ENCODE data around the gene AFF4.
"Not testable (repeated sequence)": the region's sequence is repeated elsewhere in the genome, so short reads cannot be mapped to it uniquely, and the experiment has no call there.

Gene AFF4

GRCh38 chr5:132949136-132949535 is 14.3 kb downstream of the AFF4 start:
- no peak overlapping the region for H3K27ac ChIP-seq (ENCODE audit: low read depth, low read length)
- H3K9me3 ChIP-seq (ENCODE audit: insufficient read depth, low read depth, low read length) = no peaks in the 10 kb centered on the region
- no peak overlapping the region for H3K4me3 ChIP-seq (ENCODE audit: low read length)
- H3K27me3 ChIP-seq (ENCODE audit: insufficient read depth, low read length) = no peaks in the 10 kb centered on the region
- H3K36me3 ChIP-seq (ENCODE audit: insufficient read depth, low read length) = peaks cover 12% of the 10 kb centered on the region; the same call in 1 of the 2 replicates
- H3K4me1 ChIP-seq (ENCODE audit: insufficient read depth, low read length) = no peaks in the 10 kb centered on the region
- 93% methylated on average over 2 of the region's 2 CpGs for WGBS
- no peak overlapping the region for H3K9ac ChIP-seq (ENCODE audit: low read depth, low read length)

GRCh38 chr5:132947671-132948070 is 15.8 kb downstream of the AFF4 start:
- Histone ChIP-seq H3K4me3 (ENCODE audit: low read length) (no peak overlapping the region), H3K9ac (ENCODE audit: low read depth, low read length) (no peak overlapping the region), H3K27me3 (ENCODE audit: insufficient read depth, low read length) (no peaks in the 10 kb centered on the region), H3K9me3 (ENCODE audit: insufficient read depth, low read depth, low read length) (no peaks in the 10 kb centered on the region), H3K27ac (ENCODE audit: low read depth, low read length) (no peak overlapping the region), H3K36me3 (ENCODE audit: insufficient read depth, low read length) (peaks cover 16% of the 10 kb centered on the region; the same call in 1 of the 2 replicates), H3K4me1 (ENCODE audit: insufficient read depth, low read length) (no peaks in the 10 kb centered on the region)
- 90% methylated on average over 1 of the region's 2 CpGs for WGBS

- H3K9ac ChIP-seq (ENCODE audit: low read depth, low read length); H3K36me3 ChIP-seq (ENCODE audit: insufficient read depth, low read length); H3K9me3 ChIP-seq (ENCODE audit: insufficient read depth, low read depth, low read length); H3K4me1 ChIP-seq (ENCODE audit: insufficient read depth, low read length); H3K27me3 ChIP-seq (ENCODE audit: insufficient read depth, low read length); H3K27ac ChIP-seq (ENCODE audit: low read depth, low read length); H3K4me3 ChIP-seq (ENCODE audit: low read length): not testable (repeated sequence)
- WGBS = 94% methylated on average over 3 of the region's 4 CpGs
Observed at GRCh38 chr5:132945315-132945714, 18.1 kb downstream of the AFF4 start.

GRCh38 chr5:132943362-132944022 is 19.9 kb downstream of the AFF4 start:
- H3K9me3 ChIP-seq (ENCODE audit: insufficient read depth, low read depth, low read length) = no peaks in the 10 kb centered on the region
- 90% methylated on average over 3 of the region's 3 CpGs for WGBS
- no peak overlapping the region for H3K4me3 ChIP-seq (ENCODE audit: low read length)
- no peaks in the 10 kb centered on the region for H3K27me3 ChIP-seq (ENCODE audit: insufficient read depth, low read length)
- no peak overlapping the region for H3K9ac ChIP-seq (ENCODE audit: low read depth, low read length)
- H3K36me3 ChIP-seq (ENCODE audit: insufficient read depth, low read length) = peaks cover 7% of the 10 kb centered on the region; the same call in 1 of the 2 replicates
- H3K27ac ChIP-seq (ENCODE audit: low read depth, low read length) = no peak overlapping the region
- H3K4me1 ChIP-seq (ENCODE audit: insufficient read depth, low read length) = no peaks in the 10 kb centered on the region

- H3K9me3 ChIP-seq (ENCODE audit: insufficient read depth, low read depth, low read length) = no peaks in the 10 kb centered on the region
- no peaks in the 10 kb centered on the region for H3K27me3 ChIP-seq (ENCODE audit: insufficient read depth, low read length)
- no peak overlapping the region for H3K27ac ChIP-seq (ENCODE audit: low read depth, low read length)
- no peak overlapping the region for H3K4me3 ChIP-seq (ENCODE audit: low read length)
- no peaks in the 10 kb centered on the region for H3K4me1 ChIP-seq (ENCODE audit: insufficient read depth, low read length)
- peaks cover 17% of the 10 kb centered on the region for H3K36me3 ChIP-seq (ENCODE audit: insufficient read depth, low read length)
- H3K9ac ChIP-seq (ENCODE audit: low read depth, low read length) = no peak overlapping the region
- 96% methylated on average over 5 of the region's 5 CpGs for WGBS
Observed at GRCh38 chr5:132941331-132941730, 22.1 kb downstream of the AFF4 start.

GRCh38 chr5:132928062-132928407 is 35.4 kb downstream of the AFF4 start:
- peaks cover 93% of the 10 kb centered on the region for H3K36me3 ChIP-seq (ENCODE audit: insufficient read depth, low read length)
- no peak overlapping the region for H3K27ac ChIP-seq (ENCODE audit: low read depth, low read length)
- 94% methylated on average over 1 of the region's 2 CpGs for WGBS
- H3K27me3 ChIP-seq (ENCODE audit: insufficient read depth, low read length) = no peaks in the 10 kb centered on the region
- H3K4me1 ChIP-seq (ENCODE audit: insufficient read depth, low read length) = no peaks in the 10 kb centered on the region
- no peak overlapping the region for H3K4me3 ChIP-seq (ENCODE audit: low read length)
- no peak overlapping the region for H3K9ac ChIP-seq (ENCODE audit: low read depth, low read length)
- no peaks in the 10 kb centered on the region for H3K9me3 ChIP-seq (ENCODE audit: insufficient read depth, low read depth, low read length)

GRCh38 chr5:132927355-132928061 is 35.9 kb downstream of the AFF4 start:
- H3K9me3 ChIP-seq (ENCODE audit: insufficient read depth, low read depth, low read length) = no peaks in the 10 kb centered on the region
- no peak overlapping the region for H3K9ac ChIP-seq (ENCODE audit: low read depth, low read length)
- H3K4me3 ChIP-seq (ENCODE audit: low read length) = no peak overlapping the region
- H3K36me3 ChIP-seq (ENCODE audit: insufficient read depth, low read length) = peaks cover 89% of the 10 kb centered on the region
- H3K27ac ChIP-seq (ENCODE audit: low read depth, low read length) = no peak overlapping the region
- no peaks in the 10 kb centered on the region for H3K4me1 ChIP-seq (ENCODE audit: insufficient read depth, low read length)
- 94% methylated on average over 2 of the region's 2 CpGs for WGBS
- H3K27me3 ChIP-seq (ENCODE audit: insufficient read depth, low read length) = no peaks in the 10 kb centered on the region

- no peak overlapping the region for H3K9ac ChIP-seq (ENCODE audit: low read depth, low read length)
- H3K27me3 ChIP-seq (ENCODE audit: insufficient read depth, low read length) = no peaks in the 10 kb centered on the region
- H3K27ac ChIP-seq (ENCODE audit: low read depth, low read length) = no peak overlapping the region
- no peaks in the 10 kb centered on the region for H3K4me1 ChIP-seq (ENCODE audit: insufficient read depth, low read length)
- H3K36me3 ChIP-seq (ENCODE audit: insufficient read depth, low read length) = peaks cover 86% of the 10 kb centered on the region
- H3K4me3 ChIP-seq (ENCODE audit: low read length) = no peak overlapping the region
- H3K9me3 ChIP-seq (ENCODE audit: insufficient read depth, low read depth, low read length) = no peaks in the 10 kb centered on the region
- 94% methylated on average over 4 of the region's 4 CpGs for WGBS
Observed at GRCh38 chr5:132926437-132926836, 37.0 kb downstream of the AFF4 start.

GRCh38 chr5:132916086-132916485 is 47.3 kb downstream of the AFF4 start:
- Histone ChIP-seq H3K27me3 (ENCODE audit: insufficient read depth, low read length) (no peaks in the 10 kb centered on the region), H3K4me1 (ENCODE audit: insufficient read depth, low read length) (no peaks in the 10 kb centered on the region), H3K9ac (ENCODE audit: low read depth, low read length) (no peak overlapping the region), H3K27ac (ENCODE audit: low read depth, low read length) (no peak overlapping the region), H3K9me3 (ENCODE audit: insufficient read depth, low read depth, low read length) (no peaks in the 10 kb centered on the region), H3K36me3 (ENCODE audit: insufficient read depth, low read length) (peaks cover 61% of the 10 kb centered on the region), H3K4me3 (ENCODE audit: low read length) (no peak overlapping the region)
- WGBS = 92% methylated on average over 3 of the region's 3 CpGs

- WGBS = 91% methylated on average over 5 of the region's 5 CpGs
- peaks cover 63% of the 10 kb centered on the region for H3K36me3 ChIP-seq (ENCODE audit: insufficient read depth, low read length)
Observed at GRCh38 chr5:132915681-132916080, 47.8 kb downstream of the AFF4 start.

GRCh38 chr5:132909702-132910101 is 53.7 kb downstream of the AFF4 start:
- Histone ChIP-seq H3K4me3 (ENCODE audit: low read length) (no peak overlapping the region), H3K9me3 (ENCODE audit: insufficient read depth, low read depth, low read length) (no peaks in the 10 kb centered on the region), H3K27me3 (ENCODE audit: insufficient read depth, low read length) (no peaks in the 10 kb centered on the region), H3K27ac (ENCODE audit: low read depth, low read length) (no peak overlapping the region), H3K9ac (ENCODE audit: low read depth, low read length) (no peak overlapping the region), H3K36me3 (ENCODE audit: insufficient read depth, low read length) (peaks cover 49% of the 10 kb centered on the region), H3K4me1 (ENCODE audit: insufficient read depth, low read length) (peaks cover 5% of the 10 kb centered on the region; the same call in 1 of the 2 replicates)
- WGBS = no CpG with 5 or more reads among the region's 1 CpG

More at GRCh38 chr5:132915681-132916080, 47.8 kb downstream of the AFF4 start:
- no peak overlapping the region for H3K27ac ChIP-seq (ENCODE audit: low read depth, low read length)
- H3K9ac ChIP-seq (ENCODE audit: low read depth, low read length) = no peak overlapping the region
- H3K27me3 ChIP-seq (ENCODE audit: insufficient read depth, low read length) = no peaks in the 10 kb centered on the region
- no peaks in the 10 kb centered on the region for H3K9me3 ChIP-seq (ENCODE audit: insufficient read depth, low read depth, low read length)
- H3K4me1 ChIP-seq (ENCODE audit: insufficient read depth, low read length) = no peaks in the 10 kb centered on the region
- H3K4me3 ChIP-seq (ENCODE audit: low read length) = no peak overlapping the region
